UCSD-AML1 (cell line): ENCODE data around the gene LRFN2.

Experiments used
- DNase-seq: peaks from one replicate; lab custom pipeline; 2025; ENCODE audit not compliant: unreplicated experiment; lab: John Stamatoyannopoulos, UW

Gene LRFN2

GRCh38 chr6:40479706-40480105 is 107.5 kb downstream of the LRFN2 start:
- no peak for DNase-seq

GRCh38 chr6:40477246-40478126 is 109.7 kb downstream of the LRFN2 start:
- no peak for DNase-seq

- DNase-seq = no peak
These were observed 110.5 kb downstream of the LRFN2 start for GRCh38 chr6:40476673-40477072.

DNA sequence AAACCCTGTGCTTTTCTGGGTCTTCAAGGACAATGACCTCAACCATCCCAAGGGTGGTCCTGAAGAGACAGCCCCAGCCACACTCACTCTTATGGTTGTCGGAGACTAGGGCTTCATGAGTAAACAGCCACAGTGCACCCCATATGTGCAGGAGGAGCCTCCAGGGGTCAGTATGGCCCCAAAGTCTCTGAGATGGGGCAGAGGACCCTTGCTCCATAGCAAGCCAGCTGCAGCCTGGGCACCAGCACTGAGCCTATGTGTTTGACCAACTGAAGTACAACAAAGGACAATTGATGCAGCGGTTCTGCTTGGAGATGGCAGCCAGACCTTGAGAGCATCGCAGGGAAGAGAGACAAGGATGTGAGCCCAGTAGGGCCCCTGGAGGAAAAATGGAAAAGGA is 112.2 kb downstream of the LRFN2 start:
- DNase-seq = no peak

GRCh38 chr6:40473026-40473425 is 114.1 kb downstream of the LRFN2 start:
- no peak for DNase-seq

DNA sequence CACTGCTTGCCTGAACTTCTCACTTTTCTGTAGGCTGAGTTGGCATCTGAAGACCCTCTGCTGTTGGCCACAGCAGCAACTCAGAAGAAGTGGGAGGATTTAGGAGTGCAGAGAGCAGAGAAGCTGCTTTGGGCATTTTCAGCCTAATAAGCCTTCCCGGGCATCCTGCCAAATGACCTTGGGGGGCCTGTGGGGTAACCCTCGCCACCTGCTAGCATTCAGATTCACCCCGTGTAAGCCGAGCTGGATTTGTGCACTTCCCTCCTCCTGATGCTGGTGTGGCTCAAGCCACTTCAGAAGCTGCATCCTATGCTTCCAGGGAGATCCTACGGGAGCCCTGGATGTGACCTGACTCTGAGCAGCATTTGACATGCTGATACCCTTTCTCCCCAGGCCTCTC is 114.8 kb downstream of the LRFN2 start:
- DNase-seq = no peak

- no peak for DNase-seq
These were observed 115.9 kb downstream of the LRFN2 start for GRCh38 chr6:40471243-40471642.

DNA sequence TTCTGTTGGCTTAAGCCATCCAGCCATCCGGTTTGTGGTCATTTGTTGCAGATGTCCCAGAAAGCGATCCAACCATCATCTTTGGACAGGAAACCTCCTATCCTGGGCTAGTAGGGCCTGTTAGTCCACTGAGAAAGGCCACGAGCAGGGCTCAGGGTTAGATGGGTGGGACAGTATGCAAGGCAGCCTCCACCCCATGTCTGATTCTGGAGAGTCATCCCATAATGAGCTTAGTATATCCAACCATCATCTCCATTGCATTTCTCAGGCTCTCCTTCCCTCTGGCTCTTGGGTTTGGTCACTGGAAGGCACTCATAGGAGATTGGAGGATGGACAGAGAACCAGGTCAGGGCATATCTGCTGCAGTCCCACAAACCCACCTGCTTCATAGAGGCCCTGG is 117.8 kb downstream of the LRFN2 start:
- DNase-seq = no peak

DNA sequence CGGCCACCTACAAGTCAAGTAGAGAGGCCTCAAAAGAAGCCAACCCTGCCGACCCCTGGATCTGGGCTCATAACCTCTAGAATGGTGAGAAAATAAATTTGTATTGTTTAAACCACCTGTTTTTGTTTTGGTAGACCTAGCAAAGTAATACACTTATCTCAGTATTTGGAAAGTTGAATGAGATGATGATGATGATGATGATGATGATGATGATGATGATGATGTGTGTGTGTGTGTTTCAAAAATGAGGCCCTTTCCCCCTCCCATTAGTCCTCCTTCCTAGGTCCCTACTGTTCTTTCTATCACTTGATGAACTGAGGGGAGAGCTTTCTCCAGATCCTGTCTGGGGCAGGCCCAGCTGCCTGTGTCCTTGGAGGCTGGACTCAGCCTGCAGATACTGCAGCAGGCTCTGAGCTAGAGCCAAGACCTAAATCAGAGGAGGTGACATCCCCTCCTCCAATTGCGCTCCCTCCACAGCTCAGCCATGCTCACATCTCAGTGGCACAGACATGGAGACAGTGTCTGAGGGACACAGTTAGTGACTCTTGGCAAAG is 120.1 kb downstream of the LRFN2 start:
- no peak for DNase-seq

- DNase-seq = no peak
These were observed 125.5 kb downstream of the LRFN2 start for GRCh38 chr6:40461643-40462042.

- DNase-seq = no peak
These were observed 126.8 kb downstream of the LRFN2 start for GRCh38 chr6:40460380-40460779.

GRCh38 chr6:40457261-40457660 is 129.9 kb downstream of the LRFN2 start:
- DNase-seq = no peak

GRCh38 chr6:40456390-40457013 is 130.7 kb downstream of the LRFN2 start:
- no peak for DNase-seq

DNA sequence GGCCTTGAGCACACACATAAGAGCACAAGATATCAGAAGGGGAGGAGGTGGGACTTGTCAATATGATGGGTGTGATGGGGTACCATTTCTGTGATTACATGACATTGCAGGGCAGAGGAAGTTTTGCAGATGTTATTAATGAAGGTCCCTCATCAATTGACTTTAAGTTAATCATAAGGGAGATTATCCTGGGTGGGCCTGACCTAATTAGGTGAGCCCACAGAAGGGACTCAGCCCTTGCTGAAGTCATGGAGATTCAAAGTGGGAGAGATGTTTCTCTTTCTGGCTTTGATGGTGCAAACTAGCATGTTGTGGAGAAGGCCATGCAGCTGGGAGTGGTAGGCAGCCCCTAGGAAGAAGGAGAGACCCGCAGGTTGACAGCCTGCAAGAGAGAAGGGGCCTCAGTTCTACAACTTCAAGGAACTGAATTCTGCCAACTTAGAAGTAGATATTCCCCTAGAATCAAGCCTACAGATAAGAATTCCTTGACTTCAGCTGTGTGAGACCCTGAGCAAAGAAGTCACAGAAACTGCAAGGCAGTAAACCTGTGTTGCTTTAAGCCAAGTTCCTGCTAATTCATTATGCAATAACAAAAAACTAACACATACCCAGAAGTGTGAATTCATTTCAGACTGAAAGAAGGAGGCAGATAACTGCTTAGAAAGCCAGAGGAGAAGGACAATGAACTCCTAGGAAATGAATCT is 131.3 kb downstream of the LRFN2 start:
- no peak for DNase-seq

- no peak for DNase-seq
These were observed 136.7 kb downstream of the LRFN2 start for GRCh38 chr6:40450483-40450882.

DNA sequence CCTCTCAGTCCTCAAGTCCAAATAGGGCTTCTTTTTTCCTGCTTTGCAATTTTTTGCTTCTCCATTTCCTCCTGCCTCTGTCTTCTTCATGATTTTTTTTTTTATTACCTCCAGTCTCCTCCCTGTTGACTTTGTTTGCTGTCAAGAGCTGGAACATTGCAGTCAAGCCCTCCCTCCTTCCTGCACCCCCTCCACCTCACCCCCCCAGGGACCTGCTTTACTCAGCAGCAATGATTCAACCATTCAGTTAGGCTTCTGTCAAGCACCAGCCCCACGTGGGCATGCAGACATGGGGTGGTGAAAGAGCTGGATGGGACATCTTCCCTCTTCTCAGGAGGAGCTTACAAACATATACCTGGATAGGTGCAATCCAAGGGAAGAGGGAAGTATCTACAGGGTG is 142.4 kb downstream of the LRFN2 start:
- no peak for DNase-seq

- no peak for DNase-seq
These were observed 142.9 kb downstream of the LRFN2 start for GRCh38 chr6:40444312-40444711.

DNA sequence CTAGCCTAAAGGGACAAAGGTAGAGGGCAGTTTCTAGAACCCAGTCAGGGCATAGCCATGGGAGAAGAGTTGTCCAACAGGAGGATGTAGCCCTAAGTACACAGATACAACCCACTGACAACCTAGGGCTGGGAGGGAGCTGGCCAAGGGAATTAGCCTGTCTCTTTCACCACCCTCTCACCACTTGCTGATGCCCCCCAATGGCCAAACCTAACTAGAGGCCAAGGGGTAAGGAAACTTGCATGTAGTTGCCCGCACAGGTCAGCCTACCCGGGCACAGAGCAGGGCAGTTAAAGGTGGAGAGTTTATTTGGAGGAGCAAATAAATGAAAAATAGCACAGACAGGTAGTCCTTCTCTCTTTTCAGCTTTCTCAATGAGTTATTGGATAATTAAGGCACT is 143.3 kb downstream of the LRFN2 start:
- DNase-seq = no peak

GRCh38 chr6:40442591-40442990 is 144.6 kb downstream of the LRFN2 start:
- DNase-seq = no peak

- no peak for DNase-seq
These were observed 146.0 kb downstream of the LRFN2 start for GRCh38 chr6:40441150-40441549.

- DNase-seq = no peak
These were observed 147.1 kb downstream of the LRFN2 start for GRCh38 chr6:40440053-40440452.
